HUES48 (cell line): ENCODE data around the gene ERO1A.

Experiments used
- H3K27ac ChIP-seq: one replicate; pipeline ENCODE4 v1.7.0; 2013; ENCODE audit warnings: low read depth, low read length, inconsistent platforms
- H3K27me3 ChIP-seq: 2 replicates; pipeline ENCODE4 v1.6.1; 2013; ENCODE audit warnings: mild to moderate bottlenecking, low read length; ENCODE audit not compliant: control insufficient read depth, insufficient read depth
- H3K36me3 ChIP-seq: 2 replicates; pipeline ENCODE4 v1.6.1; 2013; ENCODE audit warnings: low read length; ENCODE audit not compliant: control insufficient read depth, insufficient read depth
- H3K4me1 ChIP-seq: 2 replicates; pipeline ENCODE4 v1.6.1; 2013; ENCODE audit warnings: mild to moderate bottlenecking, low read length; ENCODE audit not compliant: control insufficient read depth, insufficient read depth
- H3K4me3 ChIP-seq: 2 replicates; pipeline ENCODE4 v1.5.1; 2013; ENCODE audit warnings: mild to moderate bottlenecking, low read depth, low read length
- H3K9ac ChIP-seq: 2 replicates; pipeline ENCODE4 v1.6.1; 2013; ENCODE audit warnings: mild to moderate bottlenecking, low read depth, low read length, moderate library complexity
- H3K9me3 ChIP-seq: 2 replicates; pipeline ENCODE4 v1.6.1; 2013; ENCODE audit warnings: low read length; ENCODE audit not compliant: control insufficient read depth, insufficient read depth

Gene ERO1A

GRCh38 chr14:52661314-52661713 is 34.0 kb downstream of the ERO1A start:
- H3K9ac ChIP-seq = no peak overlapping the region
- H3K27ac ChIP-seq = no peak overlapping the region
- peaks cover 10% of the 10 kb centered on the region for H3K4me1 ChIP-seq
- no peak overlapping the region for H3K4me3 ChIP-seq
- H3K36me3 ChIP-seq = peaks cover 3% of the 10 kb centered on the region; the same call in 1 of the 2 replicates
- H3K27me3 ChIP-seq = no peaks in the 10 kb centered on the region
- H3K9me3 ChIP-seq = no peaks in the 10 kb centered on the region; the same call in 1 of the 2 replicates

GRCh38 chr14:52660832-52661231 is 34.5 kb downstream of the ERO1A start:
- H3K27ac ChIP-seq = no peak overlapping the region

GRCh38 chr14:52660325-52660724 is 35.0 kb downstream of the ERO1A start:
- Histone ChIP-seq H3K36me3 (0 out of 2 replicates have a peak, but pooled peaks cover 6% of the 10 kb centered on the region), H3K27me3 (no peaks in the 10 kb centered on the region), H3K4me3 (no peak overlapping the region), H3K27ac (no peak overlapping the region), H3K9me3 (no peaks in the 10 kb centered on the region; the same call in 1 of the 2 replicates), H3K9ac (no peak overlapping the region), H3K4me1 (peaks cover 10% of the 10 kb centered on the region)

More at GRCh38 chr14:52660832-52661231, 34.5 kb downstream of the ERO1A start:
- Histone ChIP-seq H3K4me1 (peaks cover 10% of the 10 kb centered on the region), H3K4me3 (no peak overlapping the region), H3K36me3 (0 out of 2 replicates have a peak, but pooled peaks cover 3% of the 10 kb centered on the region), H3K9ac (no peak overlapping the region), H3K9me3 (no peaks in the 10 kb centered on the region; the same call in 1 of the 2 replicates), H3K27me3 (no peaks in the 10 kb centered on the region)

- H3K9ac ChIP-seq = no peak overlapping the region
- H3K9me3 ChIP-seq = no peaks in the 10 kb centered on the region; the same call in 1 of the 2 replicates
- H3K27me3 ChIP-seq = no peaks in the 10 kb centered on the region
- H3K27ac ChIP-seq = no peak overlapping the region
- no peaks in the 10 kb centered on the region for H3K4me1 ChIP-seq
- H3K36me3 ChIP-seq = peaks cover 12% of the 10 kb centered on the region
- no peak overlapping the region for H3K4me3 ChIP-seq
Measured at GRCh38 chr14:52656905-52657304, 38.5 kb downstream of the ERO1A start.

- Histone ChIP-seq H3K36me3 (peaks cover 30% of the 10 kb centered on the region), H3K9ac (no peak overlapping the region)
Measured at GRCh38 chr14:52650774-52651173, 44.6 kb downstream of the ERO1A start.

GRCh38 chr14:52649511-52649910 is 45.8 kb downstream of the ERO1A start:
- Histone ChIP-seq H3K9ac (no peak overlapping the region), H3K27ac (no peak overlapping the region), H3K4me3 (no peak overlapping the region), H3K27me3 (no peaks in the 10 kb centered on the region), H3K9me3 (no peaks in the 10 kb centered on the region), H3K4me1 (no peaks in the 10 kb centered on the region), H3K36me3 (peaks cover 33% of the 10 kb centered on the region)

More at GRCh38 chr14:52650774-52651173, 44.6 kb downstream of the ERO1A start:
- Histone ChIP-seq H3K4me1 (no peaks in the 10 kb centered on the region), H3K4me3 (no peak overlapping the region), H3K9me3 (no peaks in the 10 kb centered on the region), H3K27me3 (no peaks in the 10 kb centered on the region), H3K27ac (no peak overlapping the region)

- Histone ChIP-seq H3K9ac (no peak overlapping the region), H3K4me1 (no peaks in the 10 kb centered on the region), H3K36me3 (peaks cover 25% of the 10 kb centered on the region; the same call in 1 of the 2 replicates), H3K9me3 (no peaks in the 10 kb centered on the region), H3K4me3 (no peak overlapping the region), H3K27ac (no peak overlapping the region), H3K27me3 (no peaks in the 10 kb centered on the region)
Measured at GRCh38 chr14:52641745-52642144, 53.6 kb downstream of the ERO1A start.

- Histone ChIP-seq H3K9me3 (no peaks in the 10 kb centered on the region), H3K36me3 (peaks cover 21% of the 10 kb centered on the region; the same call in 1 of the 2 replicates), H3K4me1 (no peaks in the 10 kb centered on the region), H3K4me3 (no peak overlapping the region), H3K27ac (no peak overlapping the region), H3K27me3 (no peaks in the 10 kb centered on the region), H3K9ac (no peak overlapping the region)
Measured at GRCh38 chr14:52640137-52640536, 55.2 kb downstream of the ERO1A start.

- no peaks in the 10 kb centered on the region for H3K27me3 ChIP-seq
- no peak overlapping the region for H3K27ac ChIP-seq
- H3K4me1 ChIP-seq = no peaks in the 10 kb centered on the region
- H3K4me3 ChIP-seq = no peak overlapping the region
- no peaks in the 10 kb centered on the region for H3K9me3 ChIP-seq
- no peak overlapping the region for H3K9ac ChIP-seq
- no peaks in the 10 kb centered on the region for H3K36me3 ChIP-seq
Measured at GRCh38 chr14:52619687-52620086, 75.7 kb downstream of the ERO1A start.

- Histone ChIP-seq H3K9ac (no peak overlapping the region), H3K27ac (no peak overlapping the region), H3K4me1 (no peaks in the 10 kb centered on the region), H3K9me3 (no peaks in the 10 kb centered on the region), H3K27me3 (no peaks in the 10 kb centered on the region), H3K4me3 (no peak overlapping the region), H3K36me3 (no peaks in the 10 kb centered on the region)
Measured at GRCh38 chr14:52618602-52619001, 76.8 kb downstream of the ERO1A start.

GRCh38 chr14:52610187-52610586 is 85.2 kb downstream of the ERO1A start:
- no peak overlapping the region for H3K9ac ChIP-seq
- H3K27me3 ChIP-seq = no peaks in the 10 kb centered on the region
- no peaks in the 10 kb centered on the region for H3K36me3 ChIP-seq
- H3K27ac ChIP-seq = no peak overlapping the region
- H3K4me3 ChIP-seq = no peak overlapping the region
- H3K4me1 ChIP-seq = 0 out of 2 replicates have a peak, but pooled peaks cover 4% of the 10 kb centered on the region
- no peaks in the 10 kb centered on the region for H3K9me3 ChIP-seq
